GM12878 (cell line): Measurements from ENCODE around the gene OR6N2. TPM values are rescaled to one million over a fixed set of nuclear protein-coding genes. Genes with fewer than 3 reads are reported as not detected.

Experiments used
- ATAC-seq: fragments of 200-7000 bp; cut with Tn5 transposase; 3 replicates; pipeline ENCODE4 v1.9.1; 2020; ENCODE audit warnings: mild to moderate bottlenecking, moderate library complexity
- BruUV-seq: library from RNA; stranded (reverse); fragments of 400-500 nt; replicated peaks from 2 replicates; lab custom pipeline; 2021; lab: Mats Ljungman, UMichigan
- CTCF ChIA-PET: fragments of 300-600 bp; sonication (Branson Sonifier 250); formaldehyde crosslinking; extraction: SDS; loops from one replicate; lab custom pipeline; 2021; ENCODE audit warnings: inconsistent platforms; lab: Yijun Ruan, JAX
- POLR2A ChIA-PET: fragments of 350-600 bp; formaldehyde crosslinking; extraction: SDS; loops from one replicate; lab custom pipeline; 2021; ENCODE audit warnings: inconsistent platforms; lab: Charles Lee
- RAD21 ChIA-PET: fragments of 300-600 bp; sonication (Branson Sonifier 250); formaldehyde crosslinking; loops from one replicate; lab custom pipeline; 2023; ENCODE audit warnings: antibody characterized with exemption; ENCODE audit not compliant: unreplicated experiment; lab: Charles Lee
- SMC1A ChIA-PET: fragments of 300-600 bp; sonication (Branson Sonifier 250); formaldehyde crosslinking; loops from one replicate; lab custom pipeline; 2023; ENCODE audit not compliant: unreplicated experiment, uncharacterized antibody; lab: Charles Lee
- DNase-seq: peaks from one replicate; pipeline ENCODE4 v3.0.0-alpha.2; 2011; ENCODE audit warnings: low read depth, low spot score
- FAIRE-seq: peaks from 3 replicates; lab custom pipeline; 2011; peaks lifted over from hg19 to GRCh38; lab: Jason Lieb, UNC
- H2AFZ ChIP-seq: 2 replicates; pipeline ENCODE4 v1.6.0; 2011; ENCODE audit warnings: low read depth, low read length, control low read depth; ENCODE audit not compliant: control insufficient read depth
- H3K27ac ChIP-seq: 2 replicates; pipeline ENCODE4 v1.5.1; 2011; ENCODE audit warnings: control low read depth; ENCODE audit not compliant: control insufficient read depth, insufficient read depth
- H3K27me3 ChIP-seq, 2 experiments: replicated peaks in 1 of 2; 2 replicates each; pipeline versions ENCODE4 v1.6.0 to v1.6.1; 2011; ENCODE audit warnings: low read length in 1 of 2; ENCODE audit not compliant: control insufficient read depth in 2 of 2, insufficient read depth in 2 of 2
- H3K36me3 ChIP-seq, 2 experiments: 2 replicates each; pipeline ENCODE4 v1.5.1; 2011; ENCODE audit warnings: low read length in 1 of 2; ENCODE audit not compliant: control insufficient read depth in 2 of 2, insufficient read depth in 2 of 2
- H3K4me1 ChIP-seq: 2 replicates; pipeline ENCODE4 v1.6.1; 2011; ENCODE audit warnings: mild to moderate bottlenecking, low read length, moderate library complexity, mixed read lengths; ENCODE audit not compliant: control insufficient read depth, insufficient read depth
- H3K4me2 ChIP-seq: 2 replicates; pipeline ENCODE4 v1.6.0; 2011; ENCODE audit warnings: control low read depth; ENCODE audit not compliant: control insufficient read depth, insufficient read depth
- H3K4me3 ChIP-seq: fragments of 200-600 bp; sonication (generic); 2 replicates; pipeline ENCODE4 v1.5.1; 2016
- H3K79me2 ChIP-seq: 2 replicates; pipeline ENCODE4 v1.6.0; 2011; ENCODE audit warnings: low read length; ENCODE audit not compliant: control insufficient read depth, insufficient read depth
- H3K9ac ChIP-seq: 2 replicates; pipeline ENCODE4 v1.8.0; 2011; ENCODE audit warnings: low read length, control low read depth, mixed read lengths; ENCODE audit not compliant: control insufficient read depth, insufficient read depth
- H3K9me3 ChIP-seq: replicated peaks from 3 replicates; pipeline ENCODE4 v1.5.1; 2011; ENCODE audit warnings: mild to moderate bottlenecking, low read length; ENCODE audit not compliant: control insufficient read depth, insufficient read depth
- H4K20me1 ChIP-seq: 2 replicates; pipeline ENCODE4 v1.6.0; 2011; ENCODE audit not compliant: control insufficient read depth, insufficient read depth
- ATF7 ChIP-seq: fragments of 450-650 bp; IDR thresholded peaks from 2 replicates; pipeline ENCODE4 v1.6.1; 2016; ENCODE audit warnings: low read depth, mild to moderate bottlenecking
- LARP7 ChIP-seq: fragments of 450-650 bp; IDR thresholded peaks from 2 replicates; pipeline ENCODE4 v1.6.1; 2017; ENCODE audit warnings: mild to moderate bottlenecking
- MEF2B ChIP-seq: fragments of 450-650 bp; IDR thresholded peaks from 2 replicates; pipeline ENCODE4 v1.6.1; 2018; ENCODE audit warnings: mild to moderate bottlenecking, moderate library complexity; ENCODE audit not compliant: partially characterized antibody, poor library complexity, severe bottlenecking
- MLLT1 ChIP-seq: fragments of 450-650 bp; IDR thresholded peaks from 2 replicates; pipeline ENCODE4 v1.6.1; 2016; ENCODE audit warnings: mild to moderate bottlenecking
- NBN ChIP-seq: fragments of 450-650 bp; IDR thresholded peaks from 2 replicates; pipeline ENCODE4 v1.6.1; 2016
- NR2C2 ChIP-seq: IDR thresholded peaks from 2 replicates; pipeline ENCODE4 v1.6.1; 2011; ENCODE audit warnings: borderline replicate concordance, low read depth; ENCODE audit not compliant: control insufficient read depth, insufficient read length
- PKNOX1 ChIP-seq: fragments of 450-650 bp; IDR thresholded peaks from 2 replicates; pipeline ENCODE4 v1.6.1; 2016; ENCODE audit warnings: mild to moderate bottlenecking
- WRNIP1 ChIP-seq: IDR thresholded peaks from 2 replicates; pipeline ENCODE4 v1.6.1; 2011; ENCODE audit warnings: low read depth, low read length, improper control_type of control experiment, borderline replicate concordance
- ZBED1 ChIP-seq: IDR thresholded peaks from 2 replicates; pipeline ENCODE4 v1.6.1; 2016; ENCODE audit warnings: borderline replicate concordance
- WGBS: methylation state at CpG from one replicate; pipeline ENCODE4 v1.1.6; 2016; ENCODE audit warnings: low lambda C conversion rate; ENCODE audit not compliant: insufficient replicate concordance, insufficient coverage; ENCODE audit errors: missing lambda C conversion rate; 5-methylcytosine and 5-hydroxymethylcytosine counted together
- in situ Hi-C: fragments of 300-500 bp; cut with MboI; formaldehyde crosslinking; loops from 9 replicates; pipeline ENCODE4 v1.14.3; 2018; ENCODE audit warnings: mixed read lengths
- intact Hi-C: fragments of 100-400 bp; cut with micrococcal nuclease; formaldehyde crosslinking; loops from one replicate; pipeline ENCODE4 v1.14.2; 2022; ENCODE audit not compliant: unreplicated experiment
- polyA plus RNA-seq, 11 experiments: library from polyadenylated mRNA; depleted of rRNA in 4 of 11; unstranded in 6 of 11; stranded (reverse) in 5 of 11; fragments of >200 nt; fragmentation: Nextera tagmentation in 4 of 11; fragmentation: Illumina TruSeq in 1 of 11; extraction: Ambion mirVana in 4 of 11; extraction: Trizol in 1 of 11; gene quantifications; 1 replicate in 1 of 11; 2 replicates in 10 of 11; pipeline versions ENCODE4 v1.2.1 to v1.2.3, GENCODE V29; 2011 to 2016; ENCODE audit warnings: inconsistent platforms in 2 of 11, missing spikeins in 2 of 11, low read depth in 1 of 11
- total RNA-seq, 4 experiments: library from RNA; depleted of rRNA in 3 of 4; stranded (reverse); fragments of >200 nt in 3 of 4; fragmentation: Illumina TruSeq in 1 of 4; extraction: Trizol in 1 of 4; gene quantifications; 2 replicates each; pipeline versions ENCODE4 v1.2.1 to v1.2.3, GENCODE V29; 2013 to 2021

Gene OR6N2
- total and polyA plus RNA-seq, 10 of the 15 experiments (the other 5 are each of a cell fraction or from before 2014, with no cell fraction given): not detected

- TF ChIP-seq NR2C2 (no peak), NBN (0 out of 2 replicates have a peak, but pooled peaks have one; percentile 36), ATF7 (peak; percentile 38; the same call in 1 of the 2 replicates), ZBED1 (no peak), LARP7 (no peak), MLLT1 (peak; percentile 29; the same call in 1 of the 2 replicates), PKNOX1 (peak; percentile 85)
These were observed 49.2 kb upstream of the OR6N2 start (continued) for GRCh38 chr1:158830074-158830677.

GRCh38 chr1:158821723-158822122 is 40.7 kb upstream of the OR6N2 start:
- no peak for ATAC-seq
- intact Hi-C loops: no loop called here
- no peak for TF ChIP-seq WRNIP1
- TF ChIP-seq MEF2B: no peak
- TF ChIP-seq, all 136 proteins: peak for 0
- FAIRE-seq (no peak), DNase-seq (no peak)
- Histone ChIP-seq H3K79me2 (no peaks in the 10 kb centered on the region), H3K27ac (no peak overlapping the region), H3K4me2 (no peak overlapping the region), H3K4me1 (peaks cover 7% of the 10 kb centered on the region; the same call in 1 of the 2 replicates), H4K20me1 (no peaks in the 10 kb centered on the region), H3K9ac (no peak overlapping the region), H3K9me3 (peaks cover 2% of the 10 kb centered on the region; the same call in 2 of the 3 replicates), H3K36me3 (no peaks in the 10 kb centered on the region), H3K4me3 (no peak overlapping the region), H2AFZ (no peak overlapping the region), H3K27me3 (no peaks in the 10 kb centered on the region)
- BruUV-seq: no TSS peak
- in situ Hi-C loops: no loop called here
- ChIA-PET RAD21 (no interaction called here), POLR2A (no interaction called here), SMC1A (interaction anchor here (1.7 kb wide), 1 partner anchor 179 kb away, joined by 4 read pairs; no protein-coding TSS in a partner anchor), CTCF (no interaction called here)
- WGBS: 94% methylated on average over 1 of the region's 1 CpG
